Panc1 (cell line): ENCODE results near the gene CHN1. TPM values are rescaled to one million over a fixed set of nuclear protein-coding genes. Genes with fewer than 3 reads are reported as not detected.

Source experiments
- ATAC-seq: fragments of 200-7000 bp; cut with Tn5 transposase; 2 replicates; pipeline ENCODE4 v1.9.1; 2020; ENCODE audit warnings: mild to moderate bottlenecking, moderate library complexity
- BruUV-seq: library from RNA; stranded (reverse); fragments of 400-500 nt; replicated peaks from 2 replicates; lab custom pipeline; 2021; lab: Mats Ljungman, UMichigan
- CTCF ChIA-PET: fragments of 300-600 bp; sonication (Branson Sonifier 250); formaldehyde crosslinking; loops from one replicate; lab custom pipeline; 2022; ENCODE audit warnings: antibody characterized with exemption; lab: Charles Lee
- POLR2A ChIA-PET: fragments of 300-600 bp; sonication (Branson Sonifier 250); formaldehyde crosslinking; loops from one replicate; lab custom pipeline; 2022; ENCODE audit warnings: antibody characterized with exemption; lab: Charles Lee
- DNase-seq: peaks from one replicate; pipeline ENCODE4 v3.0.0-alpha.2; 2010; ENCODE audit warnings: low read depth, low spot score
- H3K27ac ChIP-seq: 2 replicates; pipeline ENCODE4 v1.5.1; 2011; ENCODE audit warnings: mild to moderate bottlenecking, low read length, inconsistent platforms
- H3K27me3 ChIP-seq: fragments of 200-500 bp; sonication (Bioruptor generic); 2 replicates; pipeline ENCODE4 v1.6.0; 2014; ENCODE audit warnings: low read length, inconsistent platforms; ENCODE audit not compliant: control insufficient read depth, insufficient read depth
- H3K36me3 ChIP-seq: fragments of 200-500 bp; sonication (Bioruptor generic); 2 replicates; pipeline ENCODE4 v1.5.1; 2014; ENCODE audit warnings: inconsistent platforms, mild to moderate bottlenecking, low read length, moderate library complexity; ENCODE audit not compliant: control insufficient read depth, insufficient read depth
- H3K4me1 ChIP-seq: 2 replicates; pipeline ENCODE4 v1.5.1; 2011; ENCODE audit warnings: inconsistent platforms, mild to moderate bottlenecking, low read length, moderate library complexity; ENCODE audit not compliant: control insufficient read depth, insufficient read depth
- H3K4me3 ChIP-seq, 2 experiments: 2 replicates each; pipeline ENCODE4 v1.5.1; 2011 to 2012; ENCODE audit warnings: low read depth in 2 of 2, low read length in 2 of 2, mild to moderate bottlenecking in 2 of 2, inconsistent platforms in 1 of 2, moderate library complexity in 1 of 2
- H3K9me3 ChIP-seq: fragments of 200-500 bp; sonication (Bioruptor generic); 2 replicates; pipeline ENCODE4 v1.5.1; 2014; ENCODE audit warnings: low read depth, mild to moderate bottlenecking, inconsistent platforms, low read length, moderate library complexity; ENCODE audit not compliant: control insufficient read depth, insufficient read depth
- CTCF ChIP-seq: fragments of 450-650 bp; IDR thresholded peaks from 2 replicates; pipeline ENCODE4 v1.5.1; 2017; ENCODE audit warnings: mild to moderate bottlenecking
- POLR2AphosphoS5 ChIP-seq: IDR thresholded peaks from 2 replicates; pipeline ENCODE4 v1.6.1; 2012; ENCODE audit warnings: mild to moderate bottlenecking, low read depth, low read length, moderate library complexity
- REST ChIP-seq, 2 experiments: IDR thresholded peaks; 2 replicates each; pipeline ENCODE4 v1.6.1; 2011 to 2012; ENCODE audit warnings: low read depth in 2 of 2, control low read depth in 1 of 2, low read length in 1 of 2, mild to moderate bottlenecking in 1 of 2, moderate library complexity in 1 of 2; ENCODE audit not compliant: insufficient read depth in 1 of 2
- SIN3A ChIP-seq: IDR thresholded peaks from 2 replicates; pipeline ENCODE4 v1.6.1; 2012; ENCODE audit warnings: low read depth, mild to moderate bottlenecking, low read length, moderate library complexity, borderline replicate concordance; ENCODE audit not compliant: insufficient read depth
- TCF7L2 ChIP-seq: IDR thresholded peaks from 2 replicates; pipeline ENCODE4 v1.6.1; 2011; ENCODE audit warnings: mild to moderate bottlenecking, low read depth, low read length, inconsistent platforms
- in situ Hi-C: cut with HindIII; loops from 2 replicates; pipeline ENCODE4 v1.10.0; 2016; ENCODE audit warnings: low sequenced_read_pairs, low pct_unique_long_range_greater_than_20kb
- intact Hi-C: fragments of 100-400 bp; cut with micrococcal nuclease; formaldehyde crosslinking; loops from one replicate; pipeline ENCODE4 v1.10.0; 2022; ENCODE audit not compliant: unreplicated experiment
- total RNA-seq: library from RNA; stranded (reverse); gene quantifications from one replicate; pipeline ENCODE4 v1.2.1, GENCODE V29; 2021; ENCODE audit not compliant: unreplicated experiment

The CHN1 gene
- total RNA-seq, 1 experiment from 2014 or later = 20.8 TPM

DNA sequence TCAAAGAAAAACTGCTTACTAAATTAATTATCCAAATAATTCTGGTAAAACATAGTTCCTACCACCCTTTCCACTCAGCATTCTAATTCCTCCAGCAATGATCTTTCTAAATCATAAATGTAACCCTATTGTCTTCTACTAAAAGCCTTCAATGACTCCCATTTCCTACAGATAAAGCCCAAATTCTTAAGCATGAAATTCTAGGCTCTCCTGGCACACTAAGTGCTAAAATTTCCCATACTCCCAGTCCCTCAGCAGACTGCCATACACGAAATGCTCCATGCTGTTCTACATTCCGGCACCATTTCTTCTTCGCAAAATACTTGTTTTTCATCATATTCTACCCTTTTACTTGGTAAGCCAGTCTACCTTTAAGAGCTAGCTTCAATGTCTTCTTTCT, 96.9 kb downstream of the CHN1 start:
- TF ChIP-seq REST (IDR thresholded peaks at IDR 0.05; ENCODE audit: insufficient read depth in 1 of 2, low read depth in 2 of 2, low read length in 1 of 2) = no peak
- TF ChIP-seq CTCF = no peak
- TF ChIP-seq POLR2AphosphoS5 = no peak
- no peak for TF ChIP-seq SIN3A
- TF ChIP-seq TCF7L2 = no peak
- Histone ChIP-seq H3K27ac (no peak overlapping the region), H3K36me3 (no peaks in the 10 kb centered on the region), H3K27me3 (no peaks in the 10 kb centered on the region), H3K9me3 (no peaks in the 10 kb centered on the region), H3K4me1 (no peaks in the 10 kb centered on the region), H3K4me3 (no peak overlapping the region)
- ChIA-PET POLR2A (no interaction called here), CTCF (no interaction called here)
- ATAC-seq (no peak), DNase-seq (no peak)
- BruUV-seq = no TSS peak
- intact Hi-C loops = no loop called here
- in situ Hi-C loops = no loop called here

GRCh38 chr2:174903264-174903556, 102.0 kb downstream of the CHN1 start:
- POLR2A ChIA-PET = no interaction called here
- no TSS peak for BruUV-seq
- TF ChIP-seq TCF7L2 (no peak), POLR2AphosphoS5 (no peak), SIN3A (no peak), CTCF (no peak), REST (IDR thresholded peaks at IDR 0.05; ENCODE audit: insufficient read depth in 1 of 2, low read depth in 2 of 2, low read length in 1 of 2) (no peak)

More at GRCh38 chr2:174903264-174903556, 102.0 kb downstream of the CHN1 start:
- in situ Hi-C loops = no loop called here
- Histone ChIP-seq H3K4me3 (no peak overlapping the region), H3K4me1 (no peaks in the 10 kb centered on the region), H3K36me3 (no peaks in the 10 kb centered on the region), H3K27ac (no peak overlapping the region), H3K9me3 (no peaks in the 10 kb centered on the region), H3K27me3 (no peaks in the 10 kb centered on the region)
- CTCF ChIA-PET = no interaction called here
- intact Hi-C loops = no loop called here
- ATAC-seq (no peak), DNase-seq (no peak)
